CD4-positive, alpha-beta memory T cell (primary cell): Measurements from ENCODE around the gene DAPK1. TPM values are rescaled to one million over a fixed set of nuclear protein-coding genes. Genes with fewer than 3 reads are reported as not detected.
A peak's percentile ranks its signal among the peaks of the same experiment; 100 is the strongest.

Experiments used
- CTCF ChIA-PET: fragments of 350-600 bp; sonication (Branson Sonifier 250); formaldehyde crosslinking; loops from one replicate; lab custom pipeline; 2021; ENCODE audit warnings: inconsistent platforms; ENCODE audit not compliant: partially characterized antibody; lab: Charles Lee
- POLR2A ChIA-PET: fragments of 350-600 bp; sonication (Branson Sonifier 250); formaldehyde crosslinking; loops from one replicate; lab custom pipeline; 2021; ENCODE audit not compliant: partially characterized antibody; lab: Charles Lee
- DNase-seq, 5 donors: peaks; one replicate each; pipeline versions ENCODE4 v3.0.0 to v3.0.0-alpha.2; 2020 to 2022; ENCODE audit warnings: mixed read lengths in 1 of 5
- H3K27ac ChIP-seq: one replicate; pipeline ENCODE4 v1.7.0; 2013; ENCODE audit warnings: low read depth, low read length
- H3K27me3 ChIP-seq: 2 replicates; pipeline ENCODE4 v1.7.0; 2013; ENCODE audit warnings: mild to moderate bottlenecking, low read length, moderate library complexity; ENCODE audit not compliant: insufficient read depth
- H3K36me3 ChIP-seq: 2 replicates; pipeline ENCODE4 v1.7.0; 2013; ENCODE audit warnings: mild to moderate bottlenecking, low read length, moderate library complexity; ENCODE audit not compliant: insufficient read depth
- H3K4me1 ChIP-seq: 2 replicates; pipeline ENCODE4 v1.7.0; 2013; ENCODE audit warnings: mild to moderate bottlenecking, low read length, moderate library complexity; ENCODE audit not compliant: insufficient read depth
- H3K4me3 ChIP-seq, 2 donors: one replicate each; pipeline ENCODE4 v1.7.0; 2013; ENCODE audit warnings: low read length in 2 of 2, mild to moderate bottlenecking in 1 of 2
- H3K9me3 ChIP-seq, 2 donors: one replicate each; pipeline ENCODE4 v1.7.0; 2013; ENCODE audit warnings: low read length in 2 of 2, control low read depth in 1 of 2; ENCODE audit not compliant: control insufficient read depth in 1 of 2
- H3K27ac Mint-ChIP-seq, 7 donors: one replicate each; pipeline ENCODE4 v1.8.0; 2020 to 2021; ENCODE audit warnings: mixed read lengths in 7 of 7, mild to moderate bottlenecking in 6 of 7, inconsistent platforms in 3 of 7, moderate library complexity in 3 of 7
- H3K27me3 Mint-ChIP-seq, 2 donors: one replicate each; pipeline ENCODE4 v1.8.0; 2020 to 2021; ENCODE audit warnings: mixed read lengths in 2 of 2
- H3K36me3 Mint-ChIP-seq, 2 donors: one replicate each; pipeline ENCODE4 v1.8.0; 2020 to 2021; ENCODE audit warnings: mixed read lengths in 2 of 2, inconsistent platforms in 1 of 2, mild to moderate bottlenecking in 1 of 2
- H3K4me1 Mint-ChIP-seq, 4 donors: one replicate each; pipeline ENCODE4 v1.8.0; 2020 to 2021; ENCODE audit warnings: mixed read lengths in 4 of 4, mild to moderate bottlenecking in 1 of 4
- H3K4me3 Mint-ChIP-seq, 8 donors: one replicate each; pipeline ENCODE4 v1.8.0; 2020 to 2021; ENCODE audit warnings: mixed read lengths in 8 of 8, mild to moderate bottlenecking in 7 of 8, moderate library complexity in 6 of 8, inconsistent platforms in 3 of 8
- H3K9me3 Mint-ChIP-seq, 8 donors: one replicate each; pipeline ENCODE4 v1.8.0; 2020 to 2021; ENCODE audit warnings: mixed read lengths in 8 of 8, mild to moderate bottlenecking in 5 of 8, inconsistent platforms in 3 of 8, moderate library complexity in 1 of 8
- intact Hi-C: fragments of 100-400 bp; cut with micrococcal nuclease; formaldehyde crosslinking; loops from one replicate; pipeline ENCODE4 v1.15.1; 2023
- polyA plus RNA-seq, 2 donors: library from polyadenylated mRNA; unstranded; fragments of 300-500 nt; fragmentation: Illumina TruSeq; gene quantifications; one replicate each; pipeline ENCODE4 v1.2.3, GENCODE V29; 2021
- total RNA-seq, 2 experiments: library from RNA; stranded (reverse); gene quantifications; one replicate each; pipeline ENCODE4 v1.2.3, GENCODE V29; 2021

The DAPK1 gene
- total and polyA plus RNA-seq, 4 experiments from 2014 or later = 1.7 to 2.2 TPM; not detected in 2

- Mint-ChIP-seq H3K4me3 (no peak overlapping the region), H3K9me3 (no peaks in the 10 kb centered on the region), H3K27ac (no peak overlapping the region), H3K27me3 (no peaks in the 10 kb centered on the region), H3K36me3 (no peaks in the 10 kb centered on the region), H3K4me1 (peaks cover 2 to 5% (median 5%) of the 10 kb centered on the region in 4 donors)
- Histone ChIP-seq H3K4me1 (no peaks in the 10 kb centered on the region), H3K27ac (no peak overlapping the region), H3K9me3 (no peaks in the 10 kb centered on the region), H3K36me3 (no peaks in the 10 kb centered on the region), H3K27me3 (no peaks in the 10 kb centered on the region), H3K4me3 (no peak overlapping the region)
- no peak for DNase-seq
- ChIA-PET POLR2A (no interaction called here), CTCF (interaction anchor here (1.0 kb wide), 1 partner anchor 134 kb away, joined by 4 read pairs; no protein-coding TSS in a partner anchor)
- intact Hi-C loops = loop anchor here (1.0 to 2.0 kb wide), 2 partner anchors 135 to 711 kb away; partner anchors contain the start of gene SPIN1
Observed at GRCh38 chr9:87677776-87678587, 180.3 kb downstream of the DAPK1 start.

- Histone ChIP-seq H3K4me1 (no peaks in the 10 kb centered on the region), H3K36me3 (no peaks in the 10 kb centered on the region), H3K9me3 (no peaks in the 10 kb centered on the region), H3K27me3 (no peaks in the 10 kb centered on the region), H3K27ac (no peak overlapping the region), H3K4me3 (no peak overlapping the region)
- H3K27ac Mint-ChIP-seq = peak overlapping the region in 1 of 7 donors; percentile 32
- intact Hi-C loops = loop anchor here (1.0 to 2.0 kb wide), 2 partner anchors 134 to 710 kb away; partner anchors contain the start of gene SPIN1
- no peaks in the 10 kb centered on the region for H3K9me3 Mint-ChIP-seq
- ChIA-PET CTCF (no interaction called here), POLR2A (no interaction called here)
- no peaks in the 10 kb centered on the region for H3K27me3 Mint-ChIP-seq
- no peaks in the 10 kb centered on the region for H3K36me3 Mint-ChIP-seq
- no peak overlapping the region for H3K4me3 Mint-ChIP-seq
- peak in 4 of 5 donors; percentile 19 to 32 (median 28) for DNase-seq
- H3K4me1 Mint-ChIP-seq = peaks cover 2 to 5% (median 5%) of the 10 kb centered on the region in 4 donors
Observed at GRCh38 chr9:87678650-87679355, 181.1 kb downstream of the DAPK1 start.

- Mint-ChIP-seq H3K36me3 (no peaks in the 10 kb centered on the region), H3K9me3 (no peaks in the 10 kb centered on the region), H3K27ac (no peak overlapping the region), H3K4me1 (peaks cover 14 to 27% (median 20%) of the 10 kb centered on the region in 4 donors), H3K4me3 (no peak overlapping the region), H3K27me3 (no peaks in the 10 kb centered on the region)
- no peaks in the 10 kb centered on the region for H3K9me3 ChIP-seq
- no peaks in the 10 kb centered on the region for H3K36me3 ChIP-seq
- H3K4me1 ChIP-seq = peaks cover 20% of the 10 kb centered on the region
- no peak overlapping the region for H3K27ac ChIP-seq
- ChIA-PET POLR2A (no interaction called here), CTCF (interaction anchor here (1.1 kb wide), 1 partner anchor 28 kb away, joined by 3 read pairs; no protein-coding TSS in a partner anchor)
- no peaks in the 10 kb centered on the region for H3K27me3 ChIP-seq
- no peak overlapping the region for H3K4me3 ChIP-seq
- DNase-seq = no peak
- intact Hi-C loops = loop anchor here (10.0 kb wide), 1 partner anchor 293 kb away; the partner anchor contains the start of gene CDK20
Observed at GRCh38 chr9:87681271-87682061, 183.8 kb downstream of the DAPK1 start.

GRCh38 chr9:87682085-87682484 is 184.4 kb downstream of the DAPK1 start:
- no peak overlapping the region for H3K4me3 Mint-ChIP-seq
- H3K9me3 Mint-ChIP-seq = no peaks in the 10 kb centered on the region
- Histone ChIP-seq H3K27me3 (no peaks in the 10 kb centered on the region), H3K9me3 (no peaks in the 10 kb centered on the region), H3K36me3 (no peaks in the 10 kb centered on the region), H3K27ac (no peak overlapping the region), H3K4me1 (peaks cover 21% of the 10 kb centered on the region), H3K4me3 (no peak overlapping the region)
- peaks cover 14 to 27% (median 21%) of the 10 kb centered on the region in 4 donors for H3K4me1 Mint-ChIP-seq
- intact Hi-C loops = loop anchor here (10.0 kb wide), 1 partner anchor 293 kb away; the partner anchor contains the start of gene CDK20
- POLR2A ChIA-PET = no interaction called here
- H3K27me3 Mint-ChIP-seq = no peaks in the 10 kb centered on the region
- H3K36me3 Mint-ChIP-seq = no peaks in the 10 kb centered on the region
- DNase-seq = no peak
- H3K27ac Mint-ChIP-seq = peak overlapping the region in 2 of 7 donors; percentile 58 to 59
- CTCF ChIA-PET = no interaction called here

GRCh38 chr9:87682618-87683017 is 185.0 kb downstream of the DAPK1 start:
- DNase-seq = no peak
- Mint-ChIP-seq H3K27ac (peak overlapping the region in 1 of 7 donors; percentile 59), H3K4me1 (peaks cover 14 to 30% (median 23%) of the 10 kb centered on the region in 4 donors), H3K9me3 (no peaks in the 10 kb centered on the region), H3K4me3 (no peak overlapping the region), H3K36me3 (no peaks in the 10 kb centered on the region), H3K27me3 (no peaks in the 10 kb centered on the region)
- H3K4me1 ChIP-seq = peaks cover 21% of the 10 kb centered on the region
- H3K36me3 ChIP-seq = no peaks in the 10 kb centered on the region
- H3K4me3 ChIP-seq = no peak overlapping the region
- H3K9me3 ChIP-seq = no peaks in the 10 kb centered on the region
- intact Hi-C loops = loop anchor here (10.0 kb wide), 1 partner anchor 292 kb away; the partner anchor contains the start of gene CDK20
- CTCF ChIA-PET = interaction anchor here (1.6 kb wide), 1 partner anchor 130 kb away, joined by 3 read pairs; no protein-coding TSS in a partner anchor
- no peaks in the 10 kb centered on the region for H3K27me3 ChIP-seq
- H3K27ac ChIP-seq = no peak overlapping the region
- POLR2A ChIA-PET = no interaction called here

GRCh38 chr9:87683751-87684626 is 186.3 kb downstream of the DAPK1 start:
- Histone ChIP-seq H3K27me3 (no peaks in the 10 kb centered on the region), H3K4me3 (no peak overlapping the region), H3K36me3 (no peaks in the 10 kb centered on the region), H3K4me1 (peaks cover 21% of the 10 kb centered on the region), H3K27ac (no peak overlapping the region), H3K9me3 (no peaks in the 10 kb centered on the region)
- CTCF ChIA-PET = interaction anchor here (0.6 to 1.6 kb wide), 6 partner anchors 8 to 129 kb away, joined by 3 to 4 read pairs (median 3); partner anchors contain the start of gene CTSL
- Mint-ChIP-seq H3K4me1 (peaks cover 12 to 36% (median 19%) of the 10 kb centered on the region in 4 donors), H3K36me3 (no peaks in the 10 kb centered on the region), H3K27ac (no peak overlapping the region), H3K4me3 (no peak overlapping the region), H3K27me3 (no peaks in the 10 kb centered on the region), H3K9me3 (no peaks in the 10 kb centered on the region)
- intact Hi-C loops = loop anchor here (1.0 to 10.0 kb wide), 2 partner anchors 128 to 291 kb away; partner anchors contain the start of gene CDK20
- DNase-seq = no peak
- POLR2A ChIA-PET = no interaction called here
